ENCODE measurements around the gene IFIT1B.

GRCh38 chr10:89425000-89425399 is 47.1 kb downstream of the IFIT1B start:
- no peak for TF ChIP-seq GATA3 (IDR thresholded peaks at IDR 0.05; ENCODE audit: low read depth, low read length)
- no peak for TF ChIP-seq GATA2 (IDR thresholded peaks at IDR 0.05; ENCODE audit: low read depth, low read length)

Measured in SH-SY5Y (cell line).